Uterus (tissue), 2 donors: ENCODE results near the gene COL4A6.

ENCODE experiments used
- CTCF ChIP-seq, 4 experiments: fragments of 200-600 bp in 2 of 4; fragments of 450-650 bp in 2 of 4; sonication (generic) in 2 of 4; IDR thresholded peaks; one replicate each; pipeline ENCODE4 v1.5.1; 2016 to 2019; ENCODE audit warnings: antibody characterized with exemption in 4 of 4, mild to moderate bottlenecking in 2 of 4, moderate library complexity in 1 of 4
- POLR2A ChIP-seq, 2 donors: fragments of 450-650 bp; IDR thresholded peaks; one replicate each; pipeline ENCODE4 v1.6.1; 2016; ENCODE audit warnings: antibody characterized with exemption in 2 of 2, mild to moderate bottlenecking in 1 of 2, moderate library complexity in 1 of 2

- TF ChIP-seq POLR2A (IDR thresholded peaks at IDR 0.05) (no peak), CTCF (IDR thresholded peaks at IDR 0.05) (no peak)
Observed at GRCh38 chrX:108186811-108187210, 251.4 kb downstream of the COL4A6 start.
